Left forelimb (tissue), 1 donor: ENCODE results near the gene POTEB3.
"Not testable (repeated sequence)": the region's sequence is repeated elsewhere in the genome, so short reads cannot be mapped to it uniquely, and the experiment has no call there.

ENCODE experiments used
- DNase-seq: peaks from one replicate; pipeline ENCODE4 v3.0.0-alpha.2; 2018; ENCODE audit warnings: low spot score

Gene POTEB3

GRCh38 chr15:21440399-21440798, at the start of gene POTEB3:
TSS of gene POTEB3 (minus strand) at chr15:21440499. CDS start at chr15:21440011, 488 bp downstream.
- DNase-seq, result not testable (repeated sequence)

- not testable (repeated sequence) for DNase-seq
Observed at GRCh38 chr15:21453683-21454082, 13.4 kb upstream of the POTEB3 start.

GRCh38 chr15:21451920-21452563, 11.7 kb upstream of the POTEB3 start:
- DNase-seq, result not testable (repeated sequence)

- not testable (repeated sequence) for DNase-seq
Observed at GRCh38 chr15:21451487-21451886, 11.2 kb upstream of the POTEB3 start.

- not testable (repeated sequence) for DNase-seq
Observed at GRCh38 chr15:21407366-21407765, 32.9 kb downstream of the POTEB3 start.

GRCh38 chr15:21401531-21401930, 38.8 kb downstream of the POTEB3 start:
- DNase-seq, result not testable (repeated sequence)

GRCh38 chr15:21399111-21399510, 41.2 kb downstream of the POTEB3 start:
- DNase-seq, result not testable (repeated sequence)

- DNase-seq, result not testable (repeated sequence)
Observed at GRCh38 chr15:21398511-21398910, 41.8 kb downstream of the POTEB3 start.

- not testable (repeated sequence) for DNase-seq
Observed at GRCh38 chr15:21397656-21398055, 42.6 kb downstream of the POTEB3 start.

GRCh38 chr15:21397186-21397585, 43.1 kb downstream of the POTEB3 start:
- not testable (repeated sequence) for DNase-seq

- not testable (repeated sequence) for DNase-seq
Observed at GRCh38 chr15:21385961-21386360, 54.3 kb downstream of the POTEB3 start.

- not testable (repeated sequence) for DNase-seq
Observed at GRCh38 chr15:21383866-21384485, 56.3 kb downstream of the POTEB3 start.

- DNase-seq, result not testable (repeated sequence)
Observed at GRCh38 chr15:21373682-21374081, 66.6 kb downstream of the POTEB3 start.

- not testable (repeated sequence) for DNase-seq
Observed at GRCh38 chr15:21369177-21369576, 71.1 kb downstream of the POTEB3 start.

GRCh38 chr15:21368625-21369024, 71.7 kb downstream of the POTEB3 start:
- not testable (repeated sequence) for DNase-seq
